ENCODE results near the gene RPUSD2. TPM values are rescaled to one million over a fixed set of nuclear protein-coding genes. Genes with fewer than 3 reads are reported as not detected.
A peak's percentile ranks its signal among the peaks of the same experiment; 100 is the strongest.

The RPUSD2 gene
- total RNA-seq, 4 donors from 2014 or later: 7.3 to 14.3 (median 12.2) TPM

DNA sequence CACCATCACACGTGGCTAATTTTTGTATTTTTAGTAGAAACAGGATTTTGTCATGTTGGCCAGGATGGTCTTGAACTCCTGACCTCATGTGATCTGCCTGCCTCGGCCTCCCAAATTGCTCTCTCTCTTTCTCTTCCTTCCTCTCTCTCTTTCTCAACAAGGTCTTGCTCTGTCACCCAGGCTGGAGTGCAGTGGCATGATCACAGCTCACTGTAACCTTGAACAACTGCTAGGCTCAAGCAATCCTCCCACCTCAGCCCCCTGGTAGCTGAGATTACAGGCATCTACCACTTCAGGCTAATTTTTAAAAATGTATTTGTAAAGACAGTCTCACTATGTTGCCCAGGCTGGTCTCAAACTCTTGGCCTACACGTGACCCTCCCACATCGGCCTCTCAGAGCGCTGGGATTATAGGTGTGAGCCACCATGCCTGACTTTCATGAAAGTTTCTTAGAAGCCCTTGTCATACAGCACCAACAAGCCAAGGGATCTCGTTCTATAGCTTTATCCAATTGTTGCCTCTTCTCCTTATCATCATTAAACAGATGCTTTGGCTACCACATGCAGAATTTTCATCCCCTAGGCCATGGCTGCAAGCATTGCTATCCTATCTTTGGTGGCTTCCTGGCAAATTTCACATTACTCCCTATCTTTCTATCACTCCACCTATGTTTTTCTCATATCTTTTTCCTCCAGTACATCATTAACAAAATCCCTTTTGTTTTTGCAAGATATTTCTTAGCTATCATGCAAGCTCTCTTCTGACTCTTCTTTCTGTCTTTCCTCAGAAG is 10.0 kb upstream of the RPUSD2 start:
- TF ChIP-seq POLR2A (IDR thresholded peaks at IDR 0.05): no peak
- TF ChIP-seq, protein P1, sequence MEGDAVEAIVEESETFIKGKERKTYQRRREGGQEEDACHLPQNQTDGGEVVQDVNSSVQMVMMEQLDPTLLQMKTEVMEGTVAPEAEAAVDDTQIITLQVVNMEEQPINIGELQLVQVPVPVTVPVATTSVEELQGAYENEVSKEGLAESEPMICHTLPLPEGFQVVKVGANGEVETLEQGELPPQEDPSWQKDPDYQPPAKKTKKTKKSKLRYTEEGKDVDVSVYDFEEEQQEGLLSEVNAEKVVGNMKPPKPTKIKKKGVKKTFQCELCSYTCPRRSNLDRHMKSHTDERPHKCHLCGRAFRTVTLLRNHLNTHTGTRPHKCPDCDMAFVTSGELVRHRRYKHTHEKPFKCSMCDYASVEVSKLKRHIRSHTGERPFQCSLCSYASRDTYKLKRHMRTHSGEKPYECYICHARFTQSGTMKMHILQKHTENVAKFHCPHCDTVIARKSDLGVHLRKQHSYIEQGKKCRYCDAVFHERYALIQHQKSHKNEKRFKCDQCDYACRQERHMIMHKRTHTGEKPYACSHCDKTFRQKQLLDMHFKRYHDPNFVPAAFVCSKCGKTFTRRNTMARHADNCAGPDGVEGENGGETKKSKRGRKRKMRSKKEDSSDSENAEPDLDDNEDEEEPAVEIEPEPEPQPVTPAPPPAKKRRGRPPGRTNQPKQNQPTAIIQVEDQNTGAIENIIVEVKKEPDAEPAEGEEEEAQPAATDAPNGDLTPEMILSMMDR (IDR thresholded peaks at IDR 0.05): no peak
- intact Hi-C loops (cut with DNase I; ENCODE audit: low total_unique reads): no loop called here
- WGBS, 2 donors: 83 to 89% methylated on average over 6 of the region's 6 CpGs
- no peak overlapping the region for H3K4me3 ChIP-seq (ENCODE audit: low read depth, poor library complexity, severe bottlenecking)
- DNase-seq (ENCODE audit: low spot score in 2 of 2): no peak

GRCh38 chr15:40562691-40563090 is 6.4 kb upstream of the RPUSD2 start:
- no peak for TF ChIP-seq POLR2A (IDR thresholded peaks at IDR 0.05)
- TF ChIP-seq, protein P1 (IDR thresholded peaks at IDR 0.05): no peak
- no peak for DNase-seq (ENCODE audit: low spot score in 2 of 2)
- H3K4me3 ChIP-seq (ENCODE audit: low read depth, poor library complexity, severe bottlenecking): no peak overlapping the region
- intact Hi-C loops (cut with DNase I; ENCODE audit: low total_unique reads): no loop called here
- 71 to 74% methylated on average over 2 of the region's 2 CpGs for WGBS, 2 donors

GRCh38 chr15:40563426-40563825 is 5.7 kb upstream of the RPUSD2 start:
- intact Hi-C loops (cut with DNase I; ENCODE audit: low total_unique reads): no loop called here
- DNase-seq (ENCODE audit: low spot score in 2 of 2): no peak
- no peak overlapping the region for H3K4me3 ChIP-seq (ENCODE audit: low read depth, poor library complexity, severe bottlenecking)
- TF ChIP-seq, protein P1 (IDR thresholded peaks at IDR 0.05): no peak
- no peak for TF ChIP-seq POLR2A (IDR thresholded peaks at IDR 0.05)

DNA sequence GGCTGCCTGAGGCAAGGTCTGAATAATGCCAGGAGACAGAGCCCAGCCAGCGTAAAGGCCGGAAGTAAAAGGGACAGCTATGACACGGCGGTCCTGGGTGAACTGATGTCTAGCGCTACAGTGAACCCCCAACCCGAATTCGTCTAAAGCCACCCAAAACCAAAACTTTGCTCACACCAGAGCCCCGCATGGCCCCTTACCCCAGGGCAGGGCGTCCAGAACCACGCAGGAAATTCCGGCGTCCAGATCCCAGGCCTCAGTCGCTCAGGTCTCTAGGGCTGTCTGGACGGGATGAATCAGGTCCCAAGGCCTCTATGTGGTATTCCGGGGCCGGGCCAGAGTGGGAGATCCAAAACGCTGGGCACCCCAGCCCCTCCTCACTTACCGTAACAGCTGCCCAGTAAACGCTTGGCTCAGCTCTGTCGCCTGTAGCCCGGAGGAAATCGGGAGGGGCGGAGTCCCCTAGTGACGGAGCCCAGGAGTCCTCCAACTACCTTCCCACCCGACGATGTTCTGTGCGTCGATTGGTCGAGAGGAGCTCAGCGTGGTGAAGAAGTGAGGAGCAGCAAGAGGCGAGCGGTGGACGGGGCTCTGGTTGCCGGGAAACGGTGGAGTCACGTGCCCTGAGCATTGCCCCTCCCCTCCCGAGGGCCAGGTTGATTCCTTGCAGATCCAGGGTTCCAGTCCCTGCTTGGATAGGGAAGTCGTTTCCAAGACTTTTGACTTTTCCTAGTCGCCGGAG is 4.3 kb upstream of the RPUSD2 start, which contains the start of gene CCDC32:
TSS of gene CCDC32 (minus strand) at position 452 of the 742 bp plus-strand sequence. CDS start 2,027 bp downstream, outside the sequence.
- H3K4me3 ChIP-seq (ENCODE audit: low read depth, poor library complexity, severe bottlenecking): peak within 1 kb of the TSS; percentile 86
- WGBS, 2 donors: 0 to 1% methylated on average over 37 to 40 of the region's 40 CpGs
- intact Hi-C loops (cut with DNase I; ENCODE audit: low total_unique reads): no loop called here

GRCh38 chr15:40565333-40566238 is 3.5 kb upstream of the RPUSD2 start:
- no peak for DNase-seq (ENCODE audit: low spot score in 2 of 2)
- WGBS, 2 donors: 38 to 39% methylated on average over 19 of the region's 20 CpGs
- no peak overlapping the region for H3K4me3 ChIP-seq (ENCODE audit: low read depth, poor library complexity, severe bottlenecking)
- intact Hi-C loops (cut with DNase I; ENCODE audit: low total_unique reads): no loop called here
- no peak for TF ChIP-seq POLR2A (IDR thresholded peaks at IDR 0.05)
- TF ChIP-seq, protein P1 (IDR thresholded peaks at IDR 0.05): no peak

More for the DNA sequence above, 4.3 kb upstream of the RPUSD2 start, which contains the start of gene CCDC32:
- peak; percentile 99 for DNase-seq (ENCODE audit: low spot score in 2 of 2)
- TF ChIP-seq, protein P1 (IDR thresholded peaks at IDR 0.05): no peak
- TF ChIP-seq POLR2A (IDR thresholded peaks at IDR 0.05): no peak
